Liver (tissue), 9 donors: ENCODE results near the gene ADCY3. TPM values are rescaled to one million over a fixed set of nuclear protein-coding genes. Genes with fewer than 3 reads are reported as not detected.

ENCODE experiments used
- DNase-seq: peaks from one replicate; pipeline ENCODE4 v3.0.0-alpha.2; 2017; ENCODE audit warnings: low spot score
- H3K27ac ChIP-seq, 2 donors: one replicate each; pipeline ENCODE4 v1.7.0; 2013; ENCODE audit warnings: inconsistent platforms in 2 of 2, low read length in 2 of 2, control low read depth in 1 of 2, low read depth in 1 of 2, mild to moderate bottlenecking in 1 of 2
- H3K27me3 ChIP-seq, 4 donors: one replicate each; pipeline versions ENCODE4 v1.6.1 to v1.7.0; 2013; ENCODE audit warnings: low read length in 3 of 4, inconsistent platforms in 1 of 4, mild to moderate bottlenecking in 1 of 4, moderate library complexity in 1 of 4; ENCODE audit not compliant: control insufficient read depth in 4 of 4, insufficient read depth in 4 of 4
- H3K36me3 ChIP-seq, 4 donors: one replicate each; pipeline versions ENCODE4 v1.6.1 to v1.7.0; 2013; ENCODE audit warnings: low read length in 3 of 4, mild to moderate bottlenecking in 3 of 4, low read depth in 1 of 4, moderate library complexity in 1 of 4; ENCODE audit not compliant: control insufficient read depth in 4 of 4, insufficient read depth in 3 of 4
- H3K4me1 ChIP-seq, 4 donors: one replicate each; pipeline versions ENCODE4 v1.6.1 to v1.7.0; 2013; ENCODE audit warnings: low read length in 3 of 4, mild to moderate bottlenecking in 3 of 4, moderate library complexity in 1 of 4; ENCODE audit not compliant: control insufficient read depth in 4 of 4, insufficient read depth in 4 of 4
- H3K4me3 ChIP-seq, 3 donors: one replicate each; pipeline versions ENCODE4 v1.6.1 to v1.7.0; 2013; ENCODE audit warnings: low read length in 3 of 3, control low read depth in 1 of 3, low read depth in 1 of 3, mild to moderate bottlenecking in 1 of 3
- H3K9ac ChIP-seq, 2 donors: one replicate each; pipeline ENCODE4 v1.7.0; 2013; ENCODE audit warnings: low read length in 2 of 2, mild to moderate bottlenecking in 2 of 2, moderate library complexity in 2 of 2, control low read depth in 1 of 2, low read depth in 1 of 2
- H3K9me3 ChIP-seq, 4 donors: one replicate each; pipeline versions ENCODE4 v1.6.1 to v1.7.0; 2013; ENCODE audit warnings: low read length in 3 of 4; ENCODE audit not compliant: control insufficient read depth in 4 of 4
- EGR1 ChIP-seq, 2 donors: IDR thresholded peaks; 2 replicates each; pipeline ENCODE4 v1.6.1; 2016 to 2018; ENCODE audit warnings: antibody characterized with exemption in 2 of 2, low read depth in 2 of 2
- FOXA1 ChIP-seq: IDR thresholded peaks from 2 replicates; pipeline ENCODE4 v1.6.1; 2016; ENCODE audit warnings: antibody characterized with exemption
- FOXA2 ChIP-seq: IDR thresholded peaks from 2 replicates; pipeline ENCODE4 v1.6.1; 2016; ENCODE audit warnings: antibody characterized with exemption
- GABPA ChIP-seq, 2 donors: IDR thresholded peaks in 1 of 2; conservative IDR thresholded peaks in 1 of 2; 2 replicates each; pipeline ENCODE4 v1.6.1; 2016; ENCODE audit warnings: antibody characterized with exemption in 2 of 2, mild to moderate bottlenecking in 1 of 2, moderate library complexity in 1 of 2
- HNF4A ChIP-seq, 2 donors: conservative IDR thresholded peaks; 2 replicates each; pipeline ENCODE4 v1.6.1; 2016; ENCODE audit warnings: antibody characterized with exemption in 2 of 2, mild to moderate bottlenecking in 2 of 2
- HNF4G ChIP-seq: IDR thresholded peaks from 2 replicates; pipeline ENCODE4 v1.6.1; 2016; ENCODE audit warnings: antibody characterized with exemption
- JUND ChIP-seq, 2 donors: IDR thresholded peaks; 2 replicates each; pipeline ENCODE4 v1.6.1; 2016; ENCODE audit warnings: antibody characterized with exemption in 2 of 2
- NR2F2 ChIP-seq: IDR thresholded peaks from 2 replicates; pipeline ENCODE4 v1.6.1; 2016; ENCODE audit warnings: antibody characterized with exemption
- RAD21 ChIP-seq, 2 donors: IDR thresholded peaks; 2 replicates each; pipeline ENCODE4 v1.6.1; 2016; ENCODE audit warnings: antibody characterized with exemption in 2 of 2, mild to moderate bottlenecking in 2 of 2
- RXRA ChIP-seq, 2 donors: IDR thresholded peaks; 2 replicates each; pipeline ENCODE4 v1.6.1; 2017 to 2018; ENCODE audit warnings: antibody characterized with exemption in 2 of 2, mild to moderate bottlenecking in 1 of 2
- SP1 ChIP-seq: IDR thresholded peaks from 2 replicates; pipeline ENCODE4 v1.6.1; 2018; ENCODE audit warnings: antibody characterized with exemption, mild to moderate bottlenecking
- TAF1 ChIP-seq: conservative IDR thresholded peaks from 2 replicates; pipeline ENCODE4 v1.6.1; 2016; ENCODE audit warnings: antibody characterized with exemption, mild to moderate bottlenecking
- whole genome bisulfite sequencing: extraction: QIAGEN DNeasy Blood & Tissue Kit; methylation state at CpG from one replicate; pipeline ENCODE4 v1.1.7; 2013; 5-methylcytosine and 5-hydroxymethylcytosine counted together
- polyA plus RNA-seq, 2 donors: library from polyadenylated mRNA; stranded (reverse) in 1 of 2; unstranded in 1 of 2; fragments of 200-250 nt in 1 of 2; fragments of >200 nt in 1 of 2; fragmentation: Nextera tagmentation in 1 of 2; extraction: Ambion mirVana in 1 of 2; gene quantifications; one replicate each; pipeline versions ENCODE4 v1.2.1 to v1.2.3, GENCODE V29; 2013 to 2015
- total RNA-seq, 2 donors: library from RNA; depleted of rRNA; stranded (reverse); fragments of >200 nt; gene quantifications; one replicate each; pipeline ENCODE4 v1.2.3, GENCODE V29; 2014
- TF ChIP-seq, protein P1 (sequence below): fragments of 150-350 bp; IDR thresholded peaks from 2 replicates; pipeline ENCODE4 v1.5.1; 2017; ENCODE audit warnings: improper control_type of control experiment, low read depth, low read length; ENCODE audit not compliant: missing input control
- TF ChIP-seq, protein P2 (sequence below): IDR thresholded peaks from 2 replicates; pipeline ENCODE4 v1.6.1; 2016; ENCODE audit warnings: antibody characterized with exemption
- TF ChIP-seq, protein P3 (sequence below): IDR thresholded peaks from 2 replicates; pipeline ENCODE4 v1.6.1; 2016; ENCODE audit warnings: antibody characterized with exemption
- TF ChIP-seq, protein P4 (sequence below): IDR thresholded peaks from 2 replicates; pipeline ENCODE4 v1.6.1; 2016; ENCODE audit warnings: antibody characterized with exemption
- TF ChIP-seq, protein P5 (sequence below): IDR thresholded peaks from 2 replicates; pipeline ENCODE4 v1.6.1; 2016; ENCODE audit warnings: antibody characterized with exemption, mild to moderate bottlenecking
- donor health status: healthy.
- donor health status: healthy.
- donor health status: healthy.
- donor health status: healthy.
- donor health status: healthy.

Gene ADCY3
- total and polyA plus RNA-seq, 4 donors: 0.99 to 8.4 (median 6.4) TPM

DNA sequence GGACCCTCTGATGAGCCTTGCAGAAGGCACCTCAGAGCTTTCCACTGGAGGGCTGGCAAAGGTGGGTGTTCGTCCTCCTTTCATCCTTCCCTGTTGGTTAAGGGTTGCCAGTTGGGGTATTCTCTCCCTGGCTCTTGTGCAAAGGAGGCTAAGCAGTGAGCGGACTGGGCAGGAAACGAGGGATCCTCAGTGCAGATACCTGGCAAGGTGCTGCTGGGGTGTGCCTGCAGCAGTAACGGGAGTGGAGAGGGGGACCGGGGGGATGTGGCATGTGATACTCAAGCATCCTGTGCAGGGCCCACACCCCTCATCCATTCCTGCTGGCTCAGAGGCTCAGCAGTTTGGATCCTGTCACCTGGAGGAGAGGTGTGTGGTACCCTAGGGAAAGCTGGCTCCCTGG, 4.2 kb upstream of the ADCY3 start:
- Histone ChIP-seq H3K4me1 (peaks cover 0 to 12% (median 8%) of the 10 kb centered on the region in 4 donors), H3K9me3 (no peaks in the 10 kb centered on the region), H3K4me3 (no peak overlapping the region), H3K27me3 (peaks cover 0 to 5% (median 0%) of the 10 kb centered on the region in 4 donors), H3K36me3 (no peaks in the 10 kb centered on the region), H3K9ac (no peak overlapping the region), H3K27ac (no peak overlapping the region)
- WGBS: 94% methylated on average over 5 of the region's 5 CpGs
- DNase-seq: no peak
- TF ChIP-seq, protein P1, sequence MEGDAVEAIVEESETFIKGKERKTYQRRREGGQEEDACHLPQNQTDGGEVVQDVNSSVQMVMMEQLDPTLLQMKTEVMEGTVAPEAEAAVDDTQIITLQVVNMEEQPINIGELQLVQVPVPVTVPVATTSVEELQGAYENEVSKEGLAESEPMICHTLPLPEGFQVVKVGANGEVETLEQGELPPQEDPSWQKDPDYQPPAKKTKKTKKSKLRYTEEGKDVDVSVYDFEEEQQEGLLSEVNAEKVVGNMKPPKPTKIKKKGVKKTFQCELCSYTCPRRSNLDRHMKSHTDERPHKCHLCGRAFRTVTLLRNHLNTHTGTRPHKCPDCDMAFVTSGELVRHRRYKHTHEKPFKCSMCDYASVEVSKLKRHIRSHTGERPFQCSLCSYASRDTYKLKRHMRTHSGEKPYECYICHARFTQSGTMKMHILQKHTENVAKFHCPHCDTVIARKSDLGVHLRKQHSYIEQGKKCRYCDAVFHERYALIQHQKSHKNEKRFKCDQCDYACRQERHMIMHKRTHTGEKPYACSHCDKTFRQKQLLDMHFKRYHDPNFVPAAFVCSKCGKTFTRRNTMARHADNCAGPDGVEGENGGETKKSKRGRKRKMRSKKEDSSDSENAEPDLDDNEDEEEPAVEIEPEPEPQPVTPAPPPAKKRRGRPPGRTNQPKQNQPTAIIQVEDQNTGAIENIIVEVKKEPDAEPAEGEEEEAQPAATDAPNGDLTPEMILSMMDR: no peak
- TF ChIP-seq HNF4G (no peak), FOXA2 (no peak), JUND (IDR thresholded peaks at IDR 0.05) (no peak)

DNA sequence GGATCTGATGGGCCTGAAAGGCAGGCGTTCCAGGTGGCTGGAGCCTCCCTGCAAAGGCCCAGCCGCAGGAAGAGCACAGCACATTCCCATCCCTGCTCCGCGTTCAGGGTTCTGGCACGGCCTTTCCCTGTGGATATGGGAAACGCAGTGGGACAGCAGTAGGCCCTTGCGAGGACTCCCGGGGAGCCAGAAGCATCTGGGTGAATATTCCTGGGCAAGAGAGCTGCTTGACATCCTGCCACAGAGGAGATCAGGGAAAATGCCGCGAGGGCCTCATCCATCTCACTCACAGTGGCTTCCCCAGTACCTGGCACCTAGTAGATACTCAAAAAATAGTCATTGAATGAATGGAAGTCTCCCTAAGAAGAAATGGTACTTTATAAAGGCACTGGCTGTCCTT, 3.1 kb upstream of the ADCY3 start:
- H3K27me3 ChIP-seq: peaks cover 0 to 5% (median 0%) of the 10 kb centered on the region in 4 donors
- no peak overlapping the region for H3K4me3 ChIP-seq
- no peak for DNase-seq
- H3K4me1 ChIP-seq: peaks cover 0 to 13% (median 8%) of the 10 kb centered on the region in 4 donors
- TF ChIP-seq, protein P1: no peak
- TF ChIP-seq HNF4G (no peak), FOXA2 (no peak), EGR1 (IDR thresholded peaks at IDR 0.05; ENCODE audit: low read depth in 2 of 2) (no peak), HNF4A (conservative IDR thresholded peaks at IDR 0.05) (no peak), FOXA1 (no peak), RAD21 (IDR thresholded peaks at IDR 0.05) (no peak), JUND (IDR thresholded peaks at IDR 0.05) (no peak), RXRA (IDR thresholded peaks at IDR 0.05) (no peak), NR2F2 (no peak), TAF1 (no peak), GABPA (IDR thresholded peaks at IDR 0.05 in 1 of 2, conservative IDR thresholded peaks at IDR 0.05 in 1 of 2) (no peak), SP1 (no peak)
- TF ChIP-seq, protein P2, sequence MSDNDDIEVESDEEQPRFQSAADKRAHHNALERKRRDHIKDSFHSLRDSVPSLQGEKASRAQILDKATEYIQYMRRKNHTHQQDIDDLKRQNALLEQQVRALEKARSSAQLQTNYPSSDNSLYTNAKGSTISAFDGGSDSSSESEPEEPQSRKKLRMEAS: no peak
- TF ChIP-seq, protein P3, sequence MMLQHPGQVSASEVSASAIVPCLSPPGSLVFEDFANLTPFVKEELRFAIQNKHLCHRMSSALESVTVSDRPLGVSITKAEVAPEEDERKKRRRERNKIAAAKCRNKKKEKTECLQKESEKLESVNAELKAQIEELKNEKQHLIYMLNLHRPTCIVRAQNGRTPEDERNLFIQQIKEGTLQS: no peak
- TF ChIP-seq, protein P4, sequence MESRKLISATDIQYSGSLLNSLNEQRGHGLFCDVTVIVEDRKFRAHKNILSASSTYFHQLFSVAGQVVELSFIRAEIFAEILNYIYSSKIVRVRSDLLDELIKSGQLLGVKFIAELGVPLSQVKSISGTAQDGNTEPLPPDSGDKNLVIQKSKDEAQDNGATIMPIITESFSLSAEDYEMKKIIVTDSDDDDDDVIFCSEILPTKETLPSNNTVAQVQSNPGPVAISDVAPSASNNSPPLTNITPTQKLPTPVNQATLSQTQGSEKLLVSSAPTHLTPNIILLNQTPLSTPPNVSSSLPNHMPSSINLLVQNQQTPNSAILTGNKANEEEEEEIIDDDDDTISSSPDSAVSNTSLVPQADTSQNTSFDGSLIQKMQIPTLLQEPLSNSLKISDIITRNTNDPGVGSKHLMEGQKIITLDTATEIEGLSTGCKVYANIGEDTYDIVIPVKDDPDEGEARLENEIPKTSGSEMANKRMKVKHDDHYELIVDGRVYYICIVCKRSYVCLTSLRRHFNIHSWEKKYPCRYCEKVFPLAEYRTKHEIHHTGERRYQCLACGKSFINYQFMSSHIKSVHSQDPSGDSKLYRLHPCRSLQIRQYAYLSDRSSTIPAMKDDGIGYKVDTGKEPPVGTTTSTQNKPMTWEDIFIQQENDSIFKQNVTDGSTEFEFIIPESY: no peak
- TF ChIP-seq, protein P5, sequence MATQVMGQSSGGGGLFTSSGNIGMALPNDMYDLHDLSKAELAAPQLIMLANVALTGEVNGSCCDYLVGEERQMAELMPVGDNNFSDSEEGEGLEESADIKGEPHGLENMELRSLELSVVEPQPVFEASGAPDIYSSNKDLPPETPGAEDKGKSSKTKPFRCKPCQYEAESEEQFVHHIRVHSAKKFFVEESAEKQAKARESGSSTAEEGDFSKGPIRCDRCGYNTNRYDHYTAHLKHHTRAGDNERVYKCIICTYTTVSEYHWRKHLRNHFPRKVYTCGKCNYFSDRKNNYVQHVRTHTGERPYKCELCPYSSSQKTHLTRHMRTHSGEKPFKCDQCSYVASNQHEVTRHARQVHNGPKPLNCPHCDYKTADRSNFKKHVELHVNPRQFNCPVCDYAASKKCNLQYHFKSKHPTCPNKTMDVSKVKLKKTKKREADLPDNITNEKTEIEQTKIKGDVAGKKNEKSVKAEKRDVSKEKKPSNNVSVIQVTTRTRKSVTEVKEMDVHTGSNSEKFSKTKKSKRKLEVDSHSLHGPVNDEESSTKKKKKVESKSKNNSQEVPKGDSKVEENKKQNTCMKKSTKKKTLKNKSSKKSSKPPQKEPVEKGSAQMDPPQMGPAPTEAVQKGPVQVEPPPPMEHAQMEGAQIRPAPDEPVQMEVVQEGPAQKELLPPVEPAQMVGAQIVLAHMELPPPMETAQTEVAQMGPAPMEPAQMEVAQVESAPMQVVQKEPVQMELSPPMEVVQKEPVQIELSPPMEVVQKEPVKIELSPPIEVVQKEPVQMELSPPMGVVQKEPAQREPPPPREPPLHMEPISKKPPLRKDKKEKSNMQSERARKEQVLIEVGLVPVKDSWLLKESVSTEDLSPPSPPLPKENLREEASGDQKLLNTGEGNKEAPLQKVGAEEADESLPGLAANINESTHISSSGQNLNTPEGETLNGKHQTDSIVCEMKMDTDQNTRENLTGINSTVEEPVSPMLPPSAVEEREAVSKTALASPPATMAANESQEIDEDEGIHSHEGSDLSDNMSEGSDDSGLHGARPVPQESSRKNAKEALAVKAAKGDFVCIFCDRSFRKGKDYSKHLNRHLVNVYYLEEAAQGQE: no peak
- no peaks in the 10 kb centered on the region for H3K36me3 ChIP-seq
- no peaks in the 10 kb centered on the region for H3K9me3 ChIP-seq
- WGBS: 97% methylated on average over 10 of the region's 10 CpGs
- no peak overlapping the region for H3K9ac ChIP-seq
- no peak overlapping the region for H3K27ac ChIP-seq
